Activated B cell treated with CpG ODN at 0.5 μM for 24 hours (primary cell): ENCODE results near the gene CXCL6. TPM values are rescaled to one million over a fixed set of nuclear protein-coding genes. Genes with fewer than 3 reads are reported as not detected.

ENCODE experiments used
- ATAC-seq: fragments of 200-7000 bp; cut with Tn5 transposase; one replicate; pipeline ENCODE4 v1.10.0; 2021; ENCODE audit warnings: low read depth, mild to moderate bottlenecking, moderate library complexity
- CTCF ChIA-PET: fragments of 350-600 bp; sonication (Branson Sonifier 250); formaldehyde crosslinking; loops from one replicate; lab custom pipeline; 2021; ENCODE audit warnings: antibody characterized with exemption; lab: Charles Lee
- POLR2A ChIA-PET: fragments of 350-600 bp; sonication (Branson Sonifier 250); formaldehyde crosslinking; loops from one replicate; lab custom pipeline; 2021; ENCODE audit warnings: antibody characterized with exemption; lab: Charles Lee
- DNase-seq: peaks from one replicate; pipeline ENCODE4 v3.0.0; 2022
- H3K27ac Mint-ChIP-seq: one replicate; pipeline ENCODE4 v1.8.0; 2020; ENCODE audit warnings: mixed read lengths
- H3K27me3 Mint-ChIP-seq: one replicate; pipeline ENCODE4 v1.8.0; 2021; ENCODE audit warnings: mixed read lengths
- H3K36me3 Mint-ChIP-seq: one replicate; pipeline ENCODE4 v1.8.0; 2021; ENCODE audit warnings: low read depth, mixed read lengths
- H3K4me1 Mint-ChIP-seq: one replicate; pipeline ENCODE4 v1.8.0; 2021; ENCODE audit warnings: mixed read lengths
- H3K4me3 Mint-ChIP-seq: one replicate; pipeline ENCODE4 v1.8.0; 2020; ENCODE audit warnings: mild to moderate bottlenecking, mixed read lengths
- H3K9me3 Mint-ChIP-seq: one replicate; pipeline ENCODE4 v1.8.0; 2020; ENCODE audit warnings: mixed read lengths
- intact Hi-C: fragments of 100-400 bp; cut with micrococcal nuclease; formaldehyde crosslinking; loops from one replicate; pipeline ENCODE4 v1.15.1; 2024
- total RNA-seq: library from RNA; stranded (reverse); gene quantifications from 2 replicates; pipeline ENCODE4 v1.2.3, GENCODE V29; 2022
- TF ChIP-seq, protein P1 (sequence below): fragments of 200-600 bp; IDR thresholded peaks from one replicate; pipeline ENCODE4 v1.8.0; 2022; ENCODE audit warnings: antibody characterized with exemption, mild to moderate bottlenecking

The CXCL6 gene
- total RNA-seq, 1 donor from 2014 or later, result not detected

DNA sequence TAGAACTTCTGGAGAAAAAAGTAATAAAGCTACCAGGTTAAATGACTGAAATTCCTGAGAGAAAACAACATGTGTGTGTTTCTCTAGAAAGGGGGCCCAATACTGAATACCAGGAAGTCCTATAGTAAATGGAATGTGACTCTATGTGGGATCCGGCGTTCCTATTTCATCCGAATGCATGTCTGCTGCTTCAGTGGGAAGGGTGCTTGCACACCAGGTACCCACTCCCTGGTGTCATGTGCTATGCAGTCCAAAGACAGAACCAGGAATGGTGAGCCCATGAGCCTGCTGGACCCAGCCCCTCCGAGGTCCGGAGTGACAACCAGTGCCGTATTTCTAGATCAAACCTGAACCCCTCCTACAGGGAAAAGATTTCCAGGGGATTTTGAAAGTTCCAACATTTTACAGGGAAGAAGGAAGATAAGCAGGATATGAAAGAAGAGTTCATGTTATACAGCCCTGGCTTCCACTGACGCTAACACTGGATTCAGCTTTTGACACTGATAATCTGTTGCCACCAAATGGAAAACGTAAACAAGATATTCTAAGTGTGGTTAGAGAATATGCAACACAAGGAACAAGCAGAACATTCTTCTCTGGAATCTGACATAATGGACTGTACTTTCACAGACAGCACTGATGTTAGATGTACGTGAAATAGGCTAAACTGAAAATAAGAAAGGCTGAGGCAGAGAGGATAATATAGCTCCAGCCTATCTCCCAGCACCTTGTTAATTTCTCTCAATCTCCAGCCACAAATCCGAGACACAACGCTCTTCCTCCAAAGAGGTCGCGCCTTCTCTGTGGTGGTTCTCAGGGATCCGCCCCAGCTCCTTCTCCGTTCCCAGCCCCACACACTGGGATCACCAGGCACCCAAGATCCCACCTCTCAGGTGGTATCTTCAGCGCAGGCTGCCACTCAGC, 32.0 kb downstream of the CXCL6 start:
- Mint-ChIP-seq H3K36me3 (no peaks in the 10 kb centered on the region), H3K4me1 (peaks cover 5% of the 10 kb centered on the region), H3K27me3 (peaks cover 23% of the 10 kb centered on the region), H3K4me3 (no peak overlapping the region), H3K9me3 (no peaks in the 10 kb centered on the region), H3K27ac (no peak overlapping the region)
- intact Hi-C loops, result no loop called here
- ChIA-PET POLR2A (no interaction called here), CTCF (no interaction called here)
- TF ChIP-seq, protein P1, sequence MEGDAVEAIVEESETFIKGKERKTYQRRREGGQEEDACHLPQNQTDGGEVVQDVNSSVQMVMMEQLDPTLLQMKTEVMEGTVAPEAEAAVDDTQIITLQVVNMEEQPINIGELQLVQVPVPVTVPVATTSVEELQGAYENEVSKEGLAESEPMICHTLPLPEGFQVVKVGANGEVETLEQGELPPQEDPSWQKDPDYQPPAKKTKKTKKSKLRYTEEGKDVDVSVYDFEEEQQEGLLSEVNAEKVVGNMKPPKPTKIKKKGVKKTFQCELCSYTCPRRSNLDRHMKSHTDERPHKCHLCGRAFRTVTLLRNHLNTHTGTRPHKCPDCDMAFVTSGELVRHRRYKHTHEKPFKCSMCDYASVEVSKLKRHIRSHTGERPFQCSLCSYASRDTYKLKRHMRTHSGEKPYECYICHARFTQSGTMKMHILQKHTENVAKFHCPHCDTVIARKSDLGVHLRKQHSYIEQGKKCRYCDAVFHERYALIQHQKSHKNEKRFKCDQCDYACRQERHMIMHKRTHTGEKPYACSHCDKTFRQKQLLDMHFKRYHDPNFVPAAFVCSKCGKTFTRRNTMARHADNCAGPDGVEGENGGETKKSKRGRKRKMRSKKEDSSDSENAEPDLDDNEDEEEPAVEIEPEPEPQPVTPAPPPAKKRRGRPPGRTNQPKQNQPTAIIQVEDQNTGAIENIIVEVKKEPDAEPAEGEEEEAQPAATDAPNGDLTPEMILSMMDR, result no peak
- ATAC-seq (no peak), DNase-seq (no peak)

DNA sequence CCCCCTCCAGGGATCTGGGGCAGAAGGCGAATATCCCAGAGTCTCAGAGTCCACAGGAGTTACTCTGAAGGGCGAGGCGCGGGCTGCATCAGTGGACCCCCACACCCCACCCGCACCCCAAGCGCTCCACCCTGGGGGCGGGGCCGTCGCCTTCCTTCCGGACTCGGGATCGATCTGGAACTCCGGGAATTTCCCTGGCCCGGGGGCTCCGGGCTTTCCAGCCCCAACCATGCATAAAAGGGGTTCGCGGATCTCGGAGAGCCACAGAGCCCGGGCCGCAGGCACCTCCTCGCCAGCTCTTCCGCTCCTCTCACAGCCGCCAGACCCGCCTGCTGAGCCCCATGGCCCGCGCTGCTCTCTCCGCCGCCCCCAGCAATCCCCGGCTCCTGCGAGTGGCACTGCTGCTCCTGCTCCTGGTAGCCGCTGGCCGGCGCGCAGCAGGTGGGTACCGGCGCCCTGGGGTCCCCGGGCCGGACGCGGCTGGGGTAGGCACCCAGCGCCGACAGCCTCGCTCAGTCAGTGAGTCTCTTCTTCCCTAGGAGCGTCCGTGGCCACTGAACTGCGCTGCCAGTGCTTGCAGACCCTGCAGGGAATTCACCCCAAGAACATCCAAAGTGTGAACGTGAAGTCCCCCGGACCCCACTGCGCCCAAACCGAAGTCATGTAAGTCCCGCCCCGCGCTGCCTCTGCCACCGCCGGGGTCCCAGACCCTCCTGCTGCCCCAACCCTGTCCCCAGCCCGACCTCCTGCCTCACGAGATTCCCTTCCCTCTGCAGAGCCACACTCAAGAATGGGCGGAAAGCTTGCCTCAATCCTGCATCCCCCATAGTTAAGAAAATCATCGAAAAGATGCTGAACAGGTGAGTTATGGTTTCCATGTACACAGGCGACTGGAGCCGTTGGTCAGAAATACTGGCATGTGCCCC, 32.9 kb downstream of the CXCL6 start, which contains the start of gene CXCL1:
Gene CXCL1, plus strand, starts transcription at position 264 of the 926 bp plus-strand sequence. Its CDS starts 78 bp downstream, at position 342.
- intact Hi-C loops, result no loop called here
- ATAC-seq, result no peak

DNA sequence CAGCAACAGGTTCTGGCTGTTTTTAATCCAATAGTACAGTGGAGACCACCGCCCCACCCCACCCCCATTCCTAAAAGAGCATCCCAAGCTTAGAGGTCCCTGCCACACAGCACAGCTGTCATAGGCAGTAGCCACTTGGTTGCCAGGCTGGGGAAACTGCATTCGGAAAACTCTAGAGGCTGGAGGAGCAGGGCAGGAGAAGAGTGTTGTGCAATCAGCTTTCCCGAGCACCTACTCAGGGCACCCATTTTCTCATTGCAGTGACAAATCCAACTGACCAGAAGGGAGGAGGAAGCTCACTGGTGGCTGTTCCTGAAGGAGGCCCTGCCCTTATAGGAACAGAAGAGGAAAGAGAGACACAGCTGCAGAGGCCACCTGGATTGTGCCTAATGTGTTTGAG, 33.8 kb downstream of the CXCL6 start:
- CTCF ChIA-PET, result no interaction called here
- POLR2A ChIA-PET, result no interaction called here
- DNase-seq (no peak), ATAC-seq (no peak)
- no peak overlapping the region for H3K27ac Mint-ChIP-seq
- H3K27me3 Mint-ChIP-seq, result peaks cover 23% of the 10 kb centered on the region
- intact Hi-C loops, result no loop called here
- no peak overlapping the region for H3K4me3 Mint-ChIP-seq
- TF ChIP-seq, protein P1, result no peak
- H3K9me3 Mint-ChIP-seq, result no peaks in the 10 kb centered on the region
- H3K36me3 Mint-ChIP-seq, result no peaks in the 10 kb centered on the region
- H3K4me1 Mint-ChIP-seq, result peaks cover 5% of the 10 kb centered on the region

More for the DNA sequence above, 32.9 kb downstream of the CXCL6 start, which contains the start of gene CXCL1:
- Mint-ChIP-seq H3K27me3 (peaks cover 23% of the 10 kb centered on the region), H3K4me3 (no peak within 1 kb of the TSS), H3K9me3 (no peaks in the 10 kb centered on the region), H3K4me1 (peaks cover 5% of the 10 kb centered on the region), H3K27ac (no peak within 1 kb of the TSS), H3K36me3 (no peaks in the 10 kb centered on the region)
- DNase-seq, result no peak
- POLR2A ChIA-PET, result no interaction called here
- TF ChIP-seq, protein P1, result no peak
- CTCF ChIA-PET, result no interaction called here

DNA sequence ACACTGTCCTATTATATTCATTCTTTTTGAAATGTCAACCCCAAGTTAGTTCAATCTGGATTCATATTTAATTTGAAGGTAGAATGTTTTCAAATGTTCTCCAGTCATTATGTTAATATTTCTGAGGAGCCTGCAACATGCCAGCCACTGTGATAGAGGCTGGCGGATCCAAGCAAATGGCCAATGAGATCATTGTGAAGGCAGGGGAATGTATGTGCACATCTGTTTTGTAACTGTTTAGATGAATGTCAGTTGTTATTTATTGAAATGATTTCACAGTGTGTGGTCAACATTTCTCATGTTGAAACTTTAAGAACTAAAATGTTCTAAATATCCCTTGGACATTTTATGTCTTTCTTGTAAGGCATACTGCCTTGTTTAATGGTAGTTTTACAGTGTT, 34.3 kb downstream of the CXCL6 start:
- DNase-seq (no peak), ATAC-seq (no peak)
- Mint-ChIP-seq H3K4me3 (no peak overlapping the region), H3K9me3 (no peaks in the 10 kb centered on the region), H3K27me3 (peaks cover 23% of the 10 kb centered on the region), H3K27ac (no peak overlapping the region), H3K4me1 (peaks cover 5% of the 10 kb centered on the region), H3K36me3 (no peaks in the 10 kb centered on the region)
- ChIA-PET POLR2A (no interaction called here), CTCF (no interaction called here)
- TF ChIP-seq, protein P1, result no peak
- intact Hi-C loops, result no loop called here
